CD14-positive monocyte (primary cell): Measurements from ENCODE around the gene PLEKHG4. TPM values are rescaled to one million over a fixed set of nuclear protein-coding genes. Genes with fewer than 3 reads are reported as not detected.
A peak's percentile ranks its signal among the peaks of the same experiment; 100 is the strongest.

Experiments used
- DNase-seq, 3 donors: peaks; one replicate each; pipeline ENCODE4 v3.0.0-alpha.2; 2011 to 2022
- H2AFZ ChIP-seq: 2 replicates; pipeline ENCODE4 v1.6.0; 2012; ENCODE audit warnings: mild to moderate bottlenecking, low read depth, low read length, inconsistent platforms; ENCODE audit not compliant: insufficient read depth, poor library complexity, severe bottlenecking
- H3K27ac ChIP-seq, 2 donors: 1 replicate in 1 of 2; 2 replicates in 1 of 2; pipeline ENCODE4 v1.5.1; 2012 to 2013; ENCODE audit warnings: low read length in 2 of 2, control low read depth in 1 of 2, inconsistent platforms in 1 of 2, low read depth in 1 of 2, mild to moderate bottlenecking in 1 of 2
- H3K27me3 ChIP-seq, 2 donors: one replicate each; pipeline versions ENCODE4 v1.6.0 to v1.6.1; 2011 to 2013; ENCODE audit warnings: low read length in 2 of 2; ENCODE audit not compliant: control insufficient read depth in 2 of 2, insufficient read depth in 2 of 2
- H3K36me3 ChIP-seq, 2 donors: replicated peaks in 1 of 2; 1 replicate in 1 of 2; 2 replicates in 1 of 2; pipeline versions ENCODE4 v1.5.1 to v1.6.1; 2012 to 2013; ENCODE audit warnings: low read length in 2 of 2, control low read depth in 1 of 2, inconsistent platforms in 1 of 2, mild to moderate bottlenecking in 1 of 2; ENCODE audit not compliant: insufficient read depth in 2 of 2, control insufficient read depth in 1 of 2
- H3K4me1 ChIP-seq, 2 donors: 1 replicate in 1 of 2; 2 replicates in 1 of 2; pipeline versions ENCODE4 v1.5.1 to v1.6.1; 2012 to 2013; ENCODE audit warnings: low read length in 2 of 2, control low read depth in 1 of 2, inconsistent platforms in 1 of 2, mild to moderate bottlenecking in 1 of 2, moderate library complexity in 1 of 2; ENCODE audit not compliant: insufficient read depth in 2 of 2, control insufficient read depth in 1 of 2
- H3K4me2 ChIP-seq: replicated peaks from 2 replicates; pipeline ENCODE3; 2012; ENCODE audit warnings: low read length, moderate library complexity, mild to moderate bottlenecking; ENCODE audit not compliant: poor library complexity, severe bottlenecking; ENCODE audit errors: extremely low read depth
- H3K4me3 ChIP-seq, 3 experiments: fragments of 200-600 bp in 1 of 3; sonication (generic) in 1 of 3; replicated peaks in 1 of 3; 1 replicate in 2 of 3; 2 replicates in 1 of 3; pipeline ENCODE4 v1.5.1; 2011 to 2013; ENCODE audit warnings: low read length in 3 of 3, mild to moderate bottlenecking in 3 of 3, control low read depth in 2 of 3, low read depth in 2 of 3, inconsistent platforms in 1 of 3, moderate library complexity in 1 of 3
- H3K79me2 ChIP-seq: 2 replicates; pipeline ENCODE4 v1.6.0; 2012; ENCODE audit warnings: mild to moderate bottlenecking, control low read depth, inconsistent platforms, low read length, moderate library complexity; ENCODE audit not compliant: insufficient read depth
- H3K9ac ChIP-seq: 2 replicates; pipeline ENCODE4 v1.6.0; 2017; ENCODE audit warnings: low read length, mild to moderate bottlenecking; ENCODE audit not compliant: insufficient read depth, poor library complexity, severe bottlenecking
- H3K9me3 ChIP-seq, 2 donors: replicated peaks in 1 of 2; 1 replicate in 1 of 2; 2 replicates in 1 of 2; pipeline versions ENCODE4 v1.5.1 to v1.6.1; 2012 to 2013; ENCODE audit warnings: low read length in 2 of 2, control low read depth in 1 of 2; ENCODE audit not compliant: control insufficient read depth in 1 of 2, insufficient read depth in 1 of 2
- H4K20me1 ChIP-seq: 2 replicates; pipeline ENCODE4 v1.6.0; 2012; ENCODE audit warnings: mild to moderate bottlenecking, low read length, control low read depth, moderate library complexity; ENCODE audit not compliant: insufficient read depth
- H3K27ac Mint-ChIP-seq, 7 donors: one replicate each; pipeline ENCODE4 v1.8.0; 2020; ENCODE audit warnings: mild to moderate bottlenecking in 7 of 7, mixed read lengths in 7 of 7, moderate library complexity in 6 of 7, inconsistent platforms in 2 of 7
- H3K27me3 Mint-ChIP-seq, 3 donors: one replicate each; pipeline ENCODE4 v1.8.0; 2021 to 2022; ENCODE audit warnings: low read depth in 3 of 3, mild to moderate bottlenecking in 3 of 3, mixed read lengths in 3 of 3, moderate library complexity in 3 of 3, inconsistent platforms in 1 of 3
- H3K36me3 Mint-ChIP-seq, 2 donors: one replicate each; pipeline ENCODE4 v1.8.0; 2020; ENCODE audit warnings: mixed read lengths in 2 of 2, inconsistent platforms in 1 of 2, mild to moderate bottlenecking in 1 of 2
- H3K4me1 Mint-ChIP-seq: one replicate; pipeline ENCODE4 v1.8.0; 2020; ENCODE audit warnings: mild to moderate bottlenecking, mixed read lengths
- H3K4me3 Mint-ChIP-seq, 2 donors: one replicate each; pipeline ENCODE4 v1.8.0; 2020; ENCODE audit warnings: mild to moderate bottlenecking in 2 of 2, mixed read lengths in 2 of 2, moderate library complexity in 1 of 2
- H3K9me3 Mint-ChIP-seq, 7 donors: one replicate each; pipeline ENCODE4 v1.8.0; 2020 to 2022; ENCODE audit warnings: mixed read lengths in 7 of 7, mild to moderate bottlenecking in 6 of 7, moderate library complexity in 6 of 7, inconsistent platforms in 2 of 7
- CTCF ChIP-seq: fragments of 200-600 bp; IDR thresholded peaks from one replicate; pipeline ENCODE4 v1.8.0; 2022; ENCODE audit warnings: antibody characterized with exemption, mild to moderate bottlenecking
- WGBS: methylation state at CpG from one replicate; pipeline ENCODE4 v1.1.5; 2013; ENCODE audit warnings: missing lambda C conversion rate; ENCODE audit not compliant: insufficient coverage; 5-methylcytosine and 5-hydroxymethylcytosine counted together
- intact Hi-C, 2 donors: fragments of 100-400 bp; cut with micrococcal nuclease; formaldehyde crosslinking; loops; one replicate each; pipeline versions ENCODE4 v1.15.0 to v1.15.1; 2023
- polyA plus RNA-seq, 3 donors: library from polyadenylated mRNA; depleted of rRNA in 1 of 3; unstranded in 2 of 3; stranded (reverse) in 1 of 3; fragments of 300-500 nt in 2 of 3; fragments of >200 nt in 1 of 3; fragmentation: Illumina TruSeq in 2 of 3; gene quantifications; 1 replicate in 2 of 3; 2 replicates in 1 of 3; pipeline ENCODE4 v1.2.3, GENCODE V29; 2012 to 2021

The PLEKHG4 gene
- polyA plus RNA-seq, 3 donors, result 0.79 to 3.2 (median 3.0) TPM

- Histone ChIP-seq H3K9me3 (no peaks in the 10 kb centered on the region), H4K20me1 (no peaks in the 10 kb centered on the region), H3K4me1 (peaks cover 12 to 20% of the 10 kb centered on the region in 2 donors), H3K79me2 (peaks cover 4% of the 10 kb centered on the region), H3K27ac (no peak overlapping the region), H3K36me3 (no peaks in the 10 kb centered on the region), H2AFZ (peak overlapping the region; percentile 5), H3K4me3 (no peak overlapping the region), H3K27me3 (no peaks in the 10 kb centered on the region), H3K4me2 (no peak overlapping the region), H3K9ac (no peak overlapping the region)
- TF ChIP-seq CTCF, result no peak
- Mint-ChIP-seq H3K4me3 (no peak overlapping the region), H3K27me3 (no peaks in the 10 kb centered on the region), H3K36me3 (peaks cover 11 to 13% of the 10 kb centered on the region in 2 donors), H3K27ac (peak overlapping the region in 1 of 7 donors; percentile 70), H3K4me1 (peaks cover 14% of the 10 kb centered on the region), H3K9me3 (no peaks in the 10 kb centered on the region)
- 92% methylated on average over 12 of the region's 15 CpGs for WGBS
- intact Hi-C loops, result loop anchor here in 1 of 2 donors (5.0 kb wide), 1 partner anchor 117 kb away; no protein-coding TSS in a partner anchor
- DNase-seq, result no peak
Measured at GRCh38 chr16:67280090-67281015, 1.0 kb downstream of the PLEKHG4 start.

GRCh38 chr16:67281536-67282446 lies 2.5 kb downstream of the PLEKHG4 start:
- peaks cover 6% of the 10 kb centered on the region in 2 donors for H3K36me3 Mint-ChIP-seq
- H3K4me1 ChIP-seq, result peaks cover 12 to 20% of the 10 kb centered on the region in 2 donors
- no peak overlapping the region for H3K4me2 ChIP-seq
- H3K4me1 Mint-ChIP-seq, result peaks cover 14% of the 10 kb centered on the region
- H3K27ac ChIP-seq, result no peak overlapping the region
- H3K9me3 ChIP-seq, result no peaks in the 10 kb centered on the region
- DNase-seq, result no peak
- peaks cover 4% of the 10 kb centered on the region for H3K79me2 ChIP-seq
- no peak overlapping the region for H2AFZ ChIP-seq
- TF ChIP-seq CTCF, result no peak
- H3K9ac ChIP-seq, result no peak overlapping the region
- H3K4me3 Mint-ChIP-seq, result no peak overlapping the region
- H4K20me1 ChIP-seq, result no peaks in the 10 kb centered on the region
- no peak overlapping the region for H3K27ac Mint-ChIP-seq
- H3K27me3 Mint-ChIP-seq, result peaks cover 0 to 1% (median 0%) of the 10 kb centered on the region in 3 donors
- intact Hi-C loops, result loop anchor here in 1 of 2 donors (5.0 kb wide), 1 partner anchor 116 kb away; no protein-coding TSS in a partner anchor
- H3K27me3 ChIP-seq, result no peaks in the 10 kb centered on the region
- H3K36me3 ChIP-seq, result no peaks in the 10 kb centered on the region
- WGBS, result 88% methylated on average over 10 of the region's 14 CpGs
- no peaks in the 10 kb centered on the region for H3K9me3 Mint-ChIP-seq
- H3K4me3 ChIP-seq, result no peak overlapping the region
